Measurements from ENCODE around the gene LRIG1.

- TF ChIP-seq CTCF (IDR thresholded peaks at IDR 0.05) (peak in 3 of 4 donors; percentile 21 to 44 (median 30)), POLR2A (IDR thresholded peaks at IDR 0.05) (peak; percentile 89)
Measured at GRCh38 chr3:66500576-66501482, at the start of gene LRIG1.
